ENCODE data around the gene NEMF.
"Not testable (repeated sequence)": the region's sequence is repeated elsewhere in the genome, so short reads cannot be mapped to it uniquely, and the experiment has no call there.

NEMF gene

GRCh38 chr14:49896966-49897365, 44.4 kb upstream of the NEMF start:
- TF ChIP-seq CTCF (IDR thresholded peaks at IDR 0.05; ENCODE audit: low read depth, low read length), result no peak
- peaks cover 28% of the 10 kb centered on the region for H3K36me3 ChIP-seq
- no peak overlapping the region for H3K4me3 ChIP-seq (ENCODE audit: low read depth, low read length)
- no peak for DNase-seq
- H3K27me3 ChIP-seq (ENCODE audit: insufficient read depth, low read depth, severe bottlenecking), result no peaks in the 10 kb centered on the region
- H3K27ac ChIP-seq, result no peak overlapping the region
- H3K9me3 ChIP-seq (ENCODE audit: severe bottlenecking), result no peaks in the 10 kb centered on the region

GRCh38 chr14:49896272-49896671, 43.7 kb upstream of the NEMF start:
- not testable (repeated sequence) for H3K27ac ChIP-seq; H3K9me3 ChIP-seq (ENCODE audit: severe bottlenecking); DNase-seq; H3K27me3 ChIP-seq (ENCODE audit: insufficient read depth, low read depth, severe bottlenecking); H3K4me3 ChIP-seq (ENCODE audit: low read depth, low read length)
- peaks cover 28% of the 10 kb centered on the region for H3K36me3 ChIP-seq

- H3K9me3 ChIP-seq (ENCODE audit: severe bottlenecking), result no peaks in the 10 kb centered on the region
- H3K36me3 ChIP-seq, result peaks cover 28% of the 10 kb centered on the region
- no peak overlapping the region for H3K27ac ChIP-seq
- no peak for TF ChIP-seq CTCF (IDR thresholded peaks at IDR 0.05; ENCODE audit: low read depth, low read length)
- no peak overlapping the region for H3K4me3 ChIP-seq (ENCODE audit: low read depth, low read length)
- no peak for DNase-seq
- no peaks in the 10 kb centered on the region for H3K27me3 ChIP-seq (ENCODE audit: insufficient read depth, low read depth, severe bottlenecking)
Measured at GRCh38 chr14:49895480-49895879, 42.9 kb upstream of the NEMF start.

GRCh38 chr14:49894214-49895107, 41.9 kb upstream of the NEMF start:
- not testable (repeated sequence) for H3K9me3 ChIP-seq (ENCODE audit: severe bottlenecking); DNase-seq; H3K27me3 ChIP-seq (ENCODE audit: insufficient read depth, low read depth, severe bottlenecking)
- Histone ChIP-seq H3K27ac (peak overlapping the region; percentile 98), H3K36me3 (peaks cover 28% of the 10 kb centered on the region), H3K4me3 (ENCODE audit: low read depth, low read length) (peak overlapping the region; percentile 94)

GRCh38 chr14:49893309-49894213, 41.0 kb upstream of the NEMF start:
- Histone ChIP-seq H3K27me3 (ENCODE audit: insufficient read depth, low read depth, severe bottlenecking) (no peaks in the 10 kb centered on the region), H3K4me3 (ENCODE audit: low read depth, low read length) (peak overlapping the region; percentile 94), H3K9me3 (ENCODE audit: severe bottlenecking) (no peaks in the 10 kb centered on the region), H3K36me3 (peaks cover 28% of the 10 kb centered on the region), H3K27ac (peak overlapping the region; percentile 98)
- DNase-seq, result peak; percentile 23
- no peak for TF ChIP-seq CTCF (IDR thresholded peaks at IDR 0.05; ENCODE audit: low read depth, low read length)

GRCh38 chr14:49892636-49893308, 40.2 kb upstream of the NEMF start, which contains the start of gene ARF6:
TSS of gene ARF6 (plus strand) at chr14:49893082. CDS start at chr14:49893737, 655 bp downstream.
- 0 out of 2 replicates have a peak, but pooled peaks have one; percentile 21 for TF ChIP-seq CTCF (IDR thresholded peaks at IDR 0.05; ENCODE audit: low read depth, low read length)
- peak within 1 kb of the TSS; percentile 94 for H3K4me3 ChIP-seq (ENCODE audit: low read depth, low read length)
- no peaks in the 10 kb centered on the region for H3K27me3 ChIP-seq (ENCODE audit: insufficient read depth, low read depth, severe bottlenecking)
- no peaks in the 10 kb centered on the region for H3K9me3 ChIP-seq (ENCODE audit: severe bottlenecking)
- peak; percentile 99 for DNase-seq
- H3K27ac ChIP-seq, result peak within 1 kb of the TSS; percentile 98
- peaks cover 28% of the 10 kb centered on the region for H3K36me3 ChIP-seq

Measured in WERI-Rb-1 (cell line).